Activated CD4-positive, alpha-beta T cell treated with anti-CD3 and anti-CD28 coated beads for 48 hours (primary cell): ENCODE measurements around the gene MALRD1.

Experiments
- DNase-seq: peaks from one replicate; pipeline ENCODE4 v3.0.0-alpha.2; 2020

MALRD1 gene

GRCh38 chr10:19408924-19409323 is 360.3 kb downstream of the MALRD1 start:
- DNase-seq = no peak

DNA sequence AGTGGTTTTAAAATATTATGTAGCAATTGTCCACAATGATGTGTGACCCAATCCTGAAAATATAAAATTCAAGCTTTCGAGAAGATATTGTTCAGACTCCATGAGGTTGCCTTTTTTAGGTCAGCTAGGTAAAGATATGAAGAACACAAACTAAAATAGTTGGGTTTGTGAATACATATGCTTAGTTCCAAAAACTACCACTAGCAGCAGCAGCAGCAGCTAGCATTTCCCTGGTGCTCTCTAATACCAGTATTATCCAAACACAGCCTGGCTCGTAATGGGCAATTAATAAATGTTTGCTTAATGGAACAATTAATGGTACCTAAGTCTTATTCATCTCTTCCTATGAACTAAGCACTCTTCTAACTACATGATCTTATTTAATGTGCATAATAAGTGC is 362.5 kb downstream of the MALRD1 start:
- no peak for DNase-seq

GRCh38 chr10:19412531-19412930 is 363.9 kb downstream of the MALRD1 start:
- no peak for DNase-seq

DNA sequence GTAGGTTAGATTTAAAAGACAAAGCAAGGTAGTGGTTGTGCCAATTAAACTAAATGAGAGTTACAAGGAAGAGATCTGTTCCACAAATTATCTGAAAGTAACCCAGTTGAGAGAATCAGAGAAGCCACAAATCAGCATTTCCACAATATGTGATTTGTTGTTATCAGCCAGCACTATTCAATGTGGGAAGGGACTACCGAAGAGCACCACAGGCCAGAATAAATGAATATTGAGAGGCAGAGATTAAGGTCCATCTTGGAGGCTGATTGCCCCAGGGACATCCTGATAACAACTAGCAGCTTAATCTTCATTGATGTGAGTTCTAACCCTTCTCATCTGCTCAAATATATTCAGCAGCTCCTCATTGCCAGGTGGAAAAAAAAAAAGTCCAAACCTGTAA is 367.6 kb downstream of the MALRD1 start:
- DNase-seq = no peak

GRCh38 chr10:19417740-19418139 is 369.1 kb downstream of the MALRD1 start:
- DNase-seq = no peak

GRCh38 chr10:19421674-19422073 is 373.1 kb downstream of the MALRD1 start:
- no peak for DNase-seq

GRCh38 chr10:19426034-19426433 is 377.4 kb downstream of the MALRD1 start:
- no peak for DNase-seq

DNA sequence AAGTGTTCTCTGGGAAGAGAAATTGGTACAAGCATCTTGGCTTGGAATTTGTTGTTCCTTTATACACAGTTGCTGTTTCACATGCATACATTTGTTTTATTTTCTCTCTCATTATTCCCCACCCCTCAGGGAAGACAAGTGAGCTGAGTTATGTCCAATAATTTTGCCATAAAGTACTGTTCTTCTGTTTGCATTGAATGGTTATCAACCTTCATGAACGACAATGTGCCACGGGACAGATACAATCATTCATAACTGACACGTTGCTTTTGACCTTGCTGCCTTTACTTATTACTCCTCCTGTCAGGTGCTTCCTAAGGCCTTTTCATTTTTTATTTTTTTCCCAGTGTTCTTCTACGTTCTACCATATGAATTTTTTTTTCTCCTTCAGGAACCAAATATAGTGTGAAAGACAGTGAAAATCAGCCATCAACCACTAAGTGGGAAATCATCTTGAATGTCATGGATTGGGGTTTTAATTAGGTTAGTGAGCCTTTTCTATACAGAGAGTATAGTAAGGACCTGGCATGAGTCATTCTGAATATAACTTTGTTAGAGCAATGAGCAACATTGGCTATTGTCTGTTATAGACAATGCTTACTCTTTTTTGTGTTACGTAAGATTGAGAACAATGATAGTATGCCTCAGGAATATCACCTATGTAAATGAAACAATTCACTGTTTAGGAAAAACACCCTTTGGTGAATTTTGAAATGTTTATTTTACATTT is 383.2 kb downstream of the MALRD1 start:
- no peak for DNase-seq

GRCh38 chr10:19449860-19450259 is 401.3 kb downstream of the MALRD1 start:
- DNase-seq = no peak

- no peak for DNase-seq
Observed at GRCh38 chr10:19451356-19451755, 402.8 kb downstream of the MALRD1 start.

GRCh38 chr10:19451937-19452336 is 403.3 kb downstream of the MALRD1 start:
- no peak for DNase-seq

DNA sequence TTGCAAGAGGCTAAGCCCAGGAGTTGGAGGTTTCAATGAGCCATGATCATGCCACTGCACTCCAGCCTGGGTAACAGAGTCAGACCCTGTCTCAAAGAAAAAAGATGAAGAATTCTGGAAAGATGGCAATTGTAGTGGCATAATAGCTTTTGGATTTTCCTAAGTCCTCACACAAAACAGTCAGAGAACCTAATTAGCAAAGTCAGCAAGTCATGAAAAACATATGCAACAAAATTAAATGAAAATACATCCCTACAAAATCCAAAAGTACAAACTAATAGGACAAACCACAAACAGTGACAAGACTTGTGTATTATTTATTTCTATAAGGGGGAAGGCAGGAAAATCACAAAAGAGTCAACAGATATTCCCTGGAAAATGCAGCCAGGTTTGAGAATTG is 405.4 kb downstream of the MALRD1 start:
- DNase-seq = no peak

GRCh38 chr10:19461588-19461987 is 413.0 kb downstream of the MALRD1 start:
- no peak for DNase-seq

DNA sequence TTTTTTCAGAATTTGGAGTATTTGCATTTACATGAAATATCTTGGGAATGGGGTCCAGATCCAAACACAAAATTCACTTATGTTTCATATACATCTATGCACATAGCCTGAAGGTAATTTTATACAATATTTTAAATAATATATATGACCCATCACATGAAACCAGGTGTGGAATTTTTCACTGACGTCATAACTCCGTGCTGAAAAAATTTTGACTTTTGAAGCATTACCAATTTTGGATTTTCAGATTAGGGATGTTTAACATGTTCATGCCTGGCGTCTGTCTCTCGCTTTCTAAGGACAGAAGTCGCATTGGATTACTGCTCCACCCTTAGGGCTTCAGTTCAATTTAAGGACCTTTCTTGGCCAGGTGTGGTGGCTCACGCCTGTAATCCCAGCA is 418.1 kb downstream of the MALRD1 start:
- no peak for DNase-seq

GRCh38 chr10:19468413-19468812 is 419.8 kb downstream of the MALRD1 start:
- DNase-seq = no peak

- DNase-seq = no peak
Observed at GRCh38 chr10:19469521-19469920, 420.9 kb downstream of the MALRD1 start.

DNA sequence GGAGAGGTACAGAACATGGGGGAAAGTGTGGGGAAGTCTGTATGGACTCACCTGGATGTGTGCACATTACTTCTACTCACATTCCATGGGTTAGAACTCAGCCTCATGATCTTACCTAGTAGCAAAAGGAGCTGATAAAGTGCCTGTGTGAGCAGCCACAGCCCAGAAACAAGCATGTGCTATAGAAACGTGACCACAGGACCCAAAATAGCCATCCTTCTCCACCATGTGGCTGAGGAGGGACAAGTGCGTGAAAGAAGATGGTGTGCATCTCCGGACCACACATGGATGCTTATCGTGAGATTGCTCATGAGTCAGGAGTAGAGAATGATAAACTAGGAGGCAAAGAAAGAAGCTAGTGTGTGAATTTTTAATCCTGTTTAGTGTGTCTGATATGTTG is 431.3 kb downstream of the MALRD1 start:
- DNase-seq = no peak

- no peak for DNase-seq
Observed at GRCh38 chr10:19480353-19480752, 431.8 kb downstream of the MALRD1 start.

DNA sequence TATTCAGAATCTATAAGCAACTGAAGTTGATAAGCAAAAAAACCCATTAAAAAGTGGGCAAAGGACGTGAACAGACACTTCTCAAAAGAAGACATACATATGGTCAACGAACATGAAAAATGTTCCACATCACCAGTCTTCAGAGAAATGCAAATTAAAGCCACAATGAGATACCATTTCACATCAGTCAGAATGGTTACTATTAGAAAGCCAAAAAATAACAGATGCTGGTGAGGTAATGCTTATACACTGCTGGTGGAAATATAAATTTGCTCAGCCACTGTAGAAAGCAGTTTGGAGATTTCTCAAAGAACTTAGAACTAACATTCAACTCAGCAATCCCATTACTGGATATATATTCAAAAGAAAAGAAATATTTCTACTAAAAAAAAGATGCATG is 434.8 kb downstream of the MALRD1 start:
- DNase-seq = no peak

DNA sequence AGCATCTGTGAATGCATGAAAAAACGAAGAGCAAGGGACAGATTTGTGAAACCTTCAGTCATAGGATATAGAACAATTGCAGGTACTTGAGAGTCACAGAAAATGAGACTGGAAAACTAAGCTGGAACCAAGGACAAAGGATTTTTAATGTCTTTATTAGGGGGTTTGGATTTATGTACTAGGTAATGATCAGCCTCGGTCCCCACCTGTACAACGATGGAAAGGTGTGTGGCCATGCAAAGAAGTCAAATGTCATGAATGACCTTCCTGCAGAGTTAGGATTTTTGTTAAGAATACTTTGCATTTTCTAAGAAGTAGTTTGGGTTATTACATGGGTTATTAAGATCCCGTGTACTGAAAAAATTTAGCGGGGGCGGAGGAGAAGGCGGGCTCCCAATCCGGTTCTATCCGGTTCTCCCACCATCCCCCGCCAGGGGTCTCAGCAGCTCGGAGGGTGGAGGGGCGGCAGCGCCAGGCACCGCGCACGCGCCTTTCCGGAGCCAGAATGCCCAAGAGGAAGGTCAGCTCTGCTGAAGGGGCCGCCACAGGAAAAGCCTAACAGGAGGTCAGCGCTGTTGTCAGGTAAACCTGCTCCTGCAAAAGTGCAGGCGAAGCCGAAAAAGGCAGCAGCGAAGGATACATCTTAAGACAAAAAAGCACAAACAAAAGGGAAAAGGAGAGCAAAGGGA is 440.1 kb downstream of the MALRD1 start:
- DNase-seq = no peak

GRCh38 chr10:19491166-19491565 is 442.6 kb downstream of the MALRD1 start:
- no peak for DNase-seq

DNA sequence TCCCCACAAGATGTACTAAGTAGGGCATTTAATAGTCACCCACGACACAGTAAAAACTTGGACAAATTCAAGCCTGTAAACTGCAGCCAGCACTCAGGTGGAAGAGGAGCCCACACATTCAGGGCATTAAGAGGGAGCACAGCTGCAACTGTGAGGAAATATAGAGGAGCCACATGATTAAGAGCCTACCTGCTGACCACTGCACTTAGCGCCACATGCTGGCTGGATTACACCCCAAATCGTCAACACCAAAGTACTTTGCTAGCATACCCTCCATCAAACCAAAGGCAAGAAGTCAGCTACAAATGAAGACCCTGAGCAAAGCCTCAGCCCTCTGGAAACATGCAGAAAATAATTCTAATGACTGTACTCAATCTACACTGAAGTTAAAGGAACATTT is 445.3 kb downstream of the MALRD1 start:
- no peak for DNase-seq

- DNase-seq = no peak
Observed at GRCh38 chr10:19497026-19497425, 448.4 kb downstream of the MALRD1 start.

DNA sequence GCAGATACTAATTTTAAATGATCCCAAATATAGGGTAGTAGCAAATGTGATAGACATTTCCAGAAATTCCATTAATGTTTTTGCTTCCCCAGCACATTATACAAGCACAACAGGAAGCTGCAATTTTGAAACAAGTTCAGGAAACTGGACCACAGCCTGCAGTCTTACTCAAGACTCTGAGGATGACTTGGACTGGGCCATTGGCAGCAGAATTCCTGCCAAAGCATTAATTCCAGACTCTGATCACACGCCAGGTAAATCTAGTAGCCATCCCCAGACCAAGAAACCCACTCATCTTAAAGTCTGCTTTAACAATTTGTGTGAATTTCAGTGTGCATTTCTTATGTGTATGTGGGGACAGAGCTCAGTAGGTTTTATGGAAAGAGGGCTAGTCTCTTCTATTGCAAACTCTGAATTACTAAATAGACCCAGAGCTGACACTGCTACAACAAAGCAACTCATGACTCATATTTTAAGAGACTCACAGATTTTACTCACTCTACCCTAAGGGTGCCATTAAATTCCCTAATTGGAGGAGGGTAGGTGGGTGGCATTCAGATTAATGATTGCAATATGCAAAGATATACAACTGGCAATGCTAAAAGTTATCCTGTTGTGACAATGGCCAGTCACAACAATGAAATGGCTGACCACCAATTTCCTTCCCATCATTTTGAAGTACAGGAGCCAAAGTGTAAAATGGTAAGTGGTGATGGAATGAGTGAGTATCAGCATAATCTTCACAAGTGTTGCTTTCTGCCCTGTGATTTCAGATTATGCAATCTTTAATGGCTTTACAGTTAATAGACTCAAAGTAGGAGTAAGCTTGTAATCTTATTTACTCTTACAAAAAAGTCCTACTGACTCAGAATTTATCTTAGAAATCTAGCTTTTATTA is 450.0 kb downstream of the MALRD1 start:
- DNase-seq = no peak
